Karpas-422 (cell line): Measurements from ENCODE around the gene NRL. TPM values are rescaled to one million over a fixed set of nuclear protein-coding genes. Genes with fewer than 3 reads are reported as not detected.

Experiments used
- DNase-seq: peaks from one replicate; pipeline ENCODE4 v3.0.0-alpha.2; 2015
- H2AFZ ChIP-seq: fragments of 200-600 bp; sonication (generic); 2 replicates; pipeline ENCODE4 v1.6.1; 2014; ENCODE audit warnings: antibody characterized with exemption, low read length, mixed read lengths
- H3K27ac ChIP-seq: fragments of 200-600 bp; sonication (generic); 2 replicates; pipeline ENCODE4 v1.5.1; 2014; ENCODE audit warnings: mild to moderate bottlenecking, low read length, moderate library complexity
- H3K27me3 ChIP-seq: fragments of 200-600 bp; sonication (generic); 2 replicates; pipeline ENCODE4 v1.6.1; 2014; ENCODE audit warnings: low read length, mixed read lengths
- H3K36me3 ChIP-seq: fragments of 200-600 bp; sonication (generic); 2 replicates; pipeline ENCODE4 v1.6.1; 2014; ENCODE audit warnings: low read length, mixed read lengths; ENCODE audit not compliant: insufficient read depth
- H3K4me1 ChIP-seq: fragments of 200-600 bp; sonication (generic); 2 replicates; pipeline ENCODE4 v1.6.1; 2014; ENCODE audit warnings: mild to moderate bottlenecking, low read length, mixed read lengths
- H3K4me2 ChIP-seq: fragments of 200-600 bp; sonication (generic); 2 replicates; pipeline ENCODE4 v1.6.1; 2014; ENCODE audit warnings: low read length, low read depth, mild to moderate bottlenecking; ENCODE audit not compliant: poor library complexity, severe bottlenecking
- H3K4me3 ChIP-seq: fragments of 200-600 bp; sonication (generic); 2 replicates; pipeline ENCODE4 v1.5.1; 2014; ENCODE audit warnings: mild to moderate bottlenecking, antibody characterized with exemption, low read length, mixed read lengths
- H3K79me2 ChIP-seq: fragments of 200-600 bp; sonication (generic); 2 replicates; pipeline ENCODE4 v1.6.1; 2014; ENCODE audit warnings: mild to moderate bottlenecking, low read length, mixed read lengths
- H3K9ac ChIP-seq: fragments of 200-600 bp; sonication (generic); 2 replicates; pipeline ENCODE4 v1.6.0; 2014; ENCODE audit warnings: low read length
- H3K9me2 ChIP-seq: fragments of 200-600 bp; sonication (generic), shearing (Covaris generic); replicated peaks from 2 replicates; pipeline ENCODE4 v1.6.0; 2014; ENCODE audit warnings: mild to moderate bottlenecking, low read length, moderate library complexity; ENCODE audit not compliant: insufficient read depth
- H3K9me3 ChIP-seq: fragments of 300-700, 200-600 bp; sonication (generic); 2 replicates; pipeline ENCODE4 v1.6.1; 2014; ENCODE audit warnings: low read length, mixed read lengths
- H4K20me1 ChIP-seq: fragments of 200-600 bp; sonication (generic); 2 replicates; pipeline ENCODE4 v1.6.1; 2014; ENCODE audit warnings: mild to moderate bottlenecking, antibody characterized with exemption, low read length, low read depth; ENCODE audit not compliant: insufficient read depth
- total RNA-seq: library from RNA; depleted of rRNA; stranded (reverse); fragments of >200 nt; shearing (Covaris generic); gene quantifications from 2 replicates; pipeline ENCODE4 v1.2.3, GENCODE V29; 2014; ENCODE audit warnings: low replicate concordance

NRL gene
- total RNA-seq, 1 experiment from 2014 or later, result 2.5 TPM

DNA sequence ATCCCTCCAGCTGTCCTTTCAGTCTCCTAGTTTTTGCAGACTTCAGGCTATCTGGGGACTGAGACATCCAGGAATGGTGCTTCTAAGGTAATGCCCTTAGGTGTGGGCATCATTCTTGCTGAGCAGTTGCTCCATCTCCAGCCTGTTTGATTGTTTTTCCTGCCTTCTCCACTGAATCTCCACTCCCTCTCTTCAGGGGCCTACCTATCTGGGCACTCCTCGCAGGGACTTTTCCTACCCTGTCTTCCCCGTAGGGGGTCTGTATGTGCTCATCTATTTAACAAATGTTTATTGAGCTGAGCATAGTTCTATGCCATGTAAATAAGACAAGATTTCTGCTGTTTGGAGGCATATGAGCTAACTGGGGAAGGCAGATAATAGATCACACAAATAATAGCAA, 18.2 kb upstream of the NRL start:
- Histone ChIP-seq H3K27ac (no peak overlapping the region), H3K4me2 (no peak overlapping the region), H3K36me3 (peaks cover 4% of the 10 kb centered on the region; the same call in 1 of the 2 replicates), H3K9ac (no peak overlapping the region), H2AFZ (no peak overlapping the region), H3K4me1 (peaks cover 23% of the 10 kb centered on the region), H4K20me1 (no peaks in the 10 kb centered on the region), H3K27me3 (no peaks in the 10 kb centered on the region), H3K9me2 (no peaks in the 10 kb centered on the region), H3K4me3 (no peak overlapping the region), H3K79me2 (peaks cover 19% of the 10 kb centered on the region), H3K9me3 (no peaks in the 10 kb centered on the region)
- DNase-seq, result no peak

GRCh38 chr14:24132061-24132685, 17.4 kb upstream of the NRL start:
- no peak overlapping the region for H2AFZ ChIP-seq
- no peak overlapping the region for H3K4me2 ChIP-seq
- no peaks in the 10 kb centered on the region for H3K9me2 ChIP-seq
- H3K27ac ChIP-seq, result no peak overlapping the region
- H3K4me3 ChIP-seq, result no peak overlapping the region
- no peaks in the 10 kb centered on the region for H3K36me3 ChIP-seq
- DNase-seq, result no peak
- no peaks in the 10 kb centered on the region for H4K20me1 ChIP-seq
- peaks cover 12% of the 10 kb centered on the region for H3K79me2 ChIP-seq
- no peaks in the 10 kb centered on the region for H3K9me3 ChIP-seq
- no peak overlapping the region for H3K9ac ChIP-seq
- H3K27me3 ChIP-seq, result no peaks in the 10 kb centered on the region
- H3K4me1 ChIP-seq, result peaks cover 15% of the 10 kb centered on the region

GRCh38 chr14:24131549-24131966, 16.8 kb upstream of the NRL start:
- DNase-seq, result no peak
- Histone ChIP-seq H3K4me1 (peaks cover 9% of the 10 kb centered on the region), H3K27ac (no peak overlapping the region)

DNA sequence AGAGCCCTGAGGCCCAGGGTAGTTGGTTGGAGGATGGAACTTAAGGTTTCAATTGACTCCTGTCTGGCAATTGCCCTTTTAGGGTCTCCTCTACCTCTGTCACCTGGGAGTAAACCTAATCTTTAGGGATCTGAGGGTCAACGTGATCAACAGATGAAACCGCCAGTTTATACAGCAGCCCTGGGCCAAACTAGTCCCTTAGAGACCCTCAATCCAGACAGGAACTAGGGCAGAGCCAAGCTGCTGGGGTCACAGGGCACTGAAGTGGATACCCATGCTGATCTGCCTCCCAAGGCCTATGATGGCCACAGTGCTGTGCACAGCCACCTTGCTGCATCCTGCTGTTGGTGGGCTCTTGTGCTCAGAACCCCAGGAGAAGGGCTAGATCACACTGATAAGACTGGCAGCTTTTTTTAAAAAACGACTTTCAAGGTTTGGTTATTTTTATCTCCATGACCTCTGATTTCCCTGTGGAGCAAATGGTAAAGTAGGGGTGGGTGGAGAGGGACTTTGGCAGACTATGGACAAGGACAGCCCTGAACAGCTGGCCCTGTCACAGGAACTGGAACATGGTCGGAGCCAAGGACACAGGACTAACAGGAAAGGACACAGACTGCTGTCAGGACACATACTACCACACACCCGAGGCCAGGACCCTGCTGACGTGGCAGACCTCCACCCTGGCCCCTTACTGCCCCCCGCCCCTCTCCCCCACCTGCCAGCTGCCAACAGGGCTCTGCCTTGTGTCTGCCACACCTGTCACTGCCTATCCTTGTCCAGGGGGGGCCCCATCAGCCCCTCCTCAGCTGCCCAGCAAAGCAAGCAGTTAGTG, 16.2 kb upstream of the NRL start:
- H3K4me2 ChIP-seq, result no peak overlapping the region
- no peak overlapping the region for H2AFZ ChIP-seq
- H4K20me1 ChIP-seq, result no peaks in the 10 kb centered on the region
- no peaks in the 10 kb centered on the region for H3K27me3 ChIP-seq
- no peaks in the 10 kb centered on the region for H3K9me3 ChIP-seq
- no peaks in the 10 kb centered on the region for H3K9me2 ChIP-seq
- H3K79me2 ChIP-seq, result no peaks in the 10 kb centered on the region
- H3K4me1 ChIP-seq, result peaks cover 9% of the 10 kb centered on the region
- H3K9ac ChIP-seq, result no peak overlapping the region
- H3K36me3 ChIP-seq, result no peaks in the 10 kb centered on the region
- DNase-seq, result no peak
- H3K27ac ChIP-seq, result no peak overlapping the region
- no peak overlapping the region for H3K4me3 ChIP-seq

More at GRCh38 chr14:24131549-24131966, 16.8 kb upstream of the NRL start:
- Histone ChIP-seq H3K9me2 (no peaks in the 10 kb centered on the region), H3K4me3 (no peak overlapping the region), H3K4me2 (no peak overlapping the region), H3K9me3 (no peaks in the 10 kb centered on the region), H3K9ac (no peak overlapping the region), H4K20me1 (no peaks in the 10 kb centered on the region), H3K79me2 (peaks cover 6% of the 10 kb centered on the region), H3K36me3 (no peaks in the 10 kb centered on the region), H3K27me3 (no peaks in the 10 kb centered on the region), H2AFZ (no peak overlapping the region)

- H3K27me3 ChIP-seq, result no peaks in the 10 kb centered on the region
- no peaks in the 10 kb centered on the region for H3K9me3 ChIP-seq
- DNase-seq, result no peak
- H3K4me3 ChIP-seq, result no peak within 1 kb of the TSS
- H3K36me3 ChIP-seq, result no peaks in the 10 kb centered on the region
- no peaks in the 10 kb centered on the region for H3K79me2 ChIP-seq
- H4K20me1 ChIP-seq, result no peaks in the 10 kb centered on the region
- H3K4me1 ChIP-seq, result peaks cover 4% of the 10 kb centered on the region
- H3K4me2 ChIP-seq, result no peak within 1 kb of the TSS
- no peak within 1 kb of the TSS for H3K27ac ChIP-seq
- no peak within 1 kb of the TSS for H3K9ac ChIP-seq
- H3K9me2 ChIP-seq, result no peaks in the 10 kb centered on the region
- no peak within 1 kb of the TSS for H2AFZ ChIP-seq
These were observed 15.6 kb upstream of the NRL start, which contains the start of gene FITM1 for GRCh38 chr14:24130380-24130716. Gene FITM1, plus strand, starts transcription at chr14:24130659. Its CDS starts 905 bp downstream, at chr14:24131564.

DNA sequence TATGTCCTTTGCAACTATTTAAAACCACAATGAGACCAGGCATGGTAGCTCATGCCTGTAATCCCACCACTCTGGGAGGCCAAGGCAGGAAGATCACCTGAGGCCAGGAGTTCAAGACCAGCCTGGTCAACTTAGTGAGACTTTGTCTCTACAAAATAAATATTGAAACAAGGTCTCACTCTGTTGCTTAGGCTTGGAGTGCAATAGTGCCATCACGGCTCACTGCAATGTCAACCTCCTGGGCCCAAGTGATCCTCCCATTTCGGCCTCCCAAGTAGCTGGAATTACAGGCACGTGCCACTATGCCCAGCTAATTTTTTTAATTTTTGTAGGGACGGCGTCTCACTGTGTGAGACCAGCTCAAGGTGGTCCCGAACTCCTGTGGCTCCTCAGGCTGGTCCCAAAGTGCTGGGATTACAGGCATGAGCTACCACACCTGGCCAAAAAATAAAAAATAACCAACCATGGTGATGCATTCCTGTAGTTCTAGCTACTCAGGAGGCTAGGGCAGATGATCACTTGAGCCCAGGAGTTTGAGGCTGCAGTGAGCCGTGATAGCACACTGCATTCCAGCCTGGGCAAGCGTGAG, 14.8 kb upstream of the NRL start:
- DNase-seq, result no peak
- H3K79me2 ChIP-seq, result no peaks in the 10 kb centered on the region
- no peak overlapping the region for H3K4me3 ChIP-seq
- H3K9me2 ChIP-seq, result no peaks in the 10 kb centered on the region
- no peaks in the 10 kb centered on the region for H4K20me1 ChIP-seq
- no peak overlapping the region for H3K27ac ChIP-seq
- H2AFZ ChIP-seq, result no peak overlapping the region
- H3K9ac ChIP-seq, result no peak overlapping the region
- H3K36me3 ChIP-seq, result no peaks in the 10 kb centered on the region
- no peaks in the 10 kb centered on the region for H3K4me1 ChIP-seq
- H3K9me3 ChIP-seq, result no peaks in the 10 kb centered on the region
- H3K27me3 ChIP-seq, result no peaks in the 10 kb centered on the region
- H3K4me2 ChIP-seq, result no peak overlapping the region

DNA sequence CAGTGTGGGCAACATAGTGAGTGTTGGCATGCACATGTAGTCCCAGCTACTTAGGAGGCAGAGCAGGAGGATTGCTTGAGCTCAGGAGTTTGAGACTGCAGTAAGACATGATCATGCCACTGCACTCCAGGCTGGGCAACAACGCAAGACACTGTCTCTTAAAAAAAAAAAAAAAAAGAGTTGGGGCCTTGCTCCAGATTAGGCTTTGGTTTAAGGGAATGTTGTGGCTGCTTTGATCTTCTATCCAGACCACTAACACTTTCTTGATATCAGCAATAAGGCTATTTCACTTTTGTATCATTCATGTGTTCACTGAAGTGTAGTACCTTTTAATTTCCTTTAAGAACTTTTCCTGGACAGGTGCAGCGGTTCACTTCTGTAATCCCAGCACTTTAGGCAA, 12.9 kb upstream of the NRL start:
- peaks cover 8% of the 10 kb centered on the region for H3K4me1 ChIP-seq
- H3K9me2 ChIP-seq, result no peaks in the 10 kb centered on the region
- H3K27ac ChIP-seq, result no peak overlapping the region
- no peaks in the 10 kb centered on the region for H3K27me3 ChIP-seq
- no peak overlapping the region for H3K4me2 ChIP-seq
- DNase-seq, result no peak
- H3K9ac ChIP-seq, result no peak overlapping the region
- H3K79me2 ChIP-seq, result no peaks in the 10 kb centered on the region
- H4K20me1 ChIP-seq, result no peaks in the 10 kb centered on the region
- H2AFZ ChIP-seq, result no peak overlapping the region
- peaks cover 2% of the 10 kb centered on the region; the same call in 1 of the 2 replicates for H3K36me3 ChIP-seq
- no peaks in the 10 kb centered on the region for H3K9me3 ChIP-seq
- H3K4me3 ChIP-seq, result no peak overlapping the region

DNA sequence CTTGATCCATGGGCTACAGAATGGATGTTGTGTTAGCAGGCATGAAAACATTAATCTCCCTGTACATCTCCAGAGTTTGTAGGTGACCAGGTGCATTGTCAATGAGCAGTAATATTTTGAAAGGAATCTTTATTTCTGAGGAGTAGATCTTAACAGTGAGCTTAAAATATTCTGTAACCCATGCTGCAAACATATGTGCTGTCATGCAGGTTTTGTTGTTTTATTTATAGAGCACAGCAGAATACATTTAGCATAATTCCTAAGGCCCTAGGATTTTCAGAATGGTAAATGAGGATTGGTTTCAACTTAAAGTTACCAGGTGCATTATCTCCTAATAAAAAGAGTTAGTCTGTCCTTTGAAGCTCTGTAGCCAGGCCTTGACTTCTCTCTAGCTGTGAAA, 12.2 kb upstream of the NRL start:
- H3K4me2 ChIP-seq, result no peak overlapping the region
- H3K9ac ChIP-seq, result no peak overlapping the region
- H3K27me3 ChIP-seq, result no peaks in the 10 kb centered on the region
- no peaks in the 10 kb centered on the region for H4K20me1 ChIP-seq
- no peak overlapping the region for H2AFZ ChIP-seq
- no peaks in the 10 kb centered on the region for H3K9me3 ChIP-seq
- no peak for DNase-seq
- peaks cover 13% of the 10 kb centered on the region for H3K4me1 ChIP-seq
- H3K9me2 ChIP-seq, result no peaks in the 10 kb centered on the region
- no peak overlapping the region for H3K4me3 ChIP-seq
- no peaks in the 10 kb centered on the region for H3K79me2 ChIP-seq
- H3K36me3 ChIP-seq, result peaks cover 5% of the 10 kb centered on the region; the same call in 1 of the 2 replicates
- no peak overlapping the region for H3K27ac ChIP-seq
